Fibroblast of the aortic adventitia (primary cell): Measurements from ENCODE around the gene ZNF385A. TPM values are rescaled to one million over a fixed set of nuclear protein-coding genes. Genes with fewer than 3 reads are reported as not detected.
A peak's percentile ranks its signal among the peaks of the same experiment; 100 is the strongest.

Experiments
- DNase-seq: peaks from one replicate; pipeline ENCODE4 v3.0.0-alpha.2; 2010; ENCODE audit warnings: low read depth
- H3K4me3 ChIP-seq: 2 replicates; pipeline ENCODE4 v1.5.1; 2011; ENCODE audit warnings: low read depth, mild to moderate bottlenecking, control low read depth, low read length, moderate library complexity
- total RNA-seq: library from RNA; depleted of rRNA; stranded (reverse); fragments of >200 nt; gene quantifications from 2 replicates; pipeline ENCODE4 v1.2.3, GENCODE V29; 2012; ENCODE audit warnings: low replicate concordance
- TF ChIP-seq, protein P1 (sequence below): IDR thresholded peaks from 2 replicates; pipeline ENCODE4 v1.5.1; 2011; ENCODE audit warnings: mild to moderate bottlenecking, low read length, control low read depth, inconsistent platforms; ENCODE audit not compliant: insufficient read depth

The ZNF385A gene
- total RNA-seq, 1 donor = 0.99 TPM

- DNase-seq = no peak
- TF ChIP-seq, protein P1, sequence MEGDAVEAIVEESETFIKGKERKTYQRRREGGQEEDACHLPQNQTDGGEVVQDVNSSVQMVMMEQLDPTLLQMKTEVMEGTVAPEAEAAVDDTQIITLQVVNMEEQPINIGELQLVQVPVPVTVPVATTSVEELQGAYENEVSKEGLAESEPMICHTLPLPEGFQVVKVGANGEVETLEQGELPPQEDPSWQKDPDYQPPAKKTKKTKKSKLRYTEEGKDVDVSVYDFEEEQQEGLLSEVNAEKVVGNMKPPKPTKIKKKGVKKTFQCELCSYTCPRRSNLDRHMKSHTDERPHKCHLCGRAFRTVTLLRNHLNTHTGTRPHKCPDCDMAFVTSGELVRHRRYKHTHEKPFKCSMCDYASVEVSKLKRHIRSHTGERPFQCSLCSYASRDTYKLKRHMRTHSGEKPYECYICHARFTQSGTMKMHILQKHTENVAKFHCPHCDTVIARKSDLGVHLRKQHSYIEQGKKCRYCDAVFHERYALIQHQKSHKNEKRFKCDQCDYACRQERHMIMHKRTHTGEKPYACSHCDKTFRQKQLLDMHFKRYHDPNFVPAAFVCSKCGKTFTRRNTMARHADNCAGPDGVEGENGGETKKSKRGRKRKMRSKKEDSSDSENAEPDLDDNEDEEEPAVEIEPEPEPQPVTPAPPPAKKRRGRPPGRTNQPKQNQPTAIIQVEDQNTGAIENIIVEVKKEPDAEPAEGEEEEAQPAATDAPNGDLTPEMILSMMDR = no peak
- no peak overlapping the region for H3K4me3 ChIP-seq
Measured at GRCh38 chr12:54389134-54389508, 4.6 kb upstream of the ZNF385A start.

- TF ChIP-seq, protein P1 = no peak
- H3K4me3 ChIP-seq = no peak overlapping the region
Measured at GRCh38 chr12:54388237-54389133, 4.0 kb upstream of the ZNF385A start.

DNA sequence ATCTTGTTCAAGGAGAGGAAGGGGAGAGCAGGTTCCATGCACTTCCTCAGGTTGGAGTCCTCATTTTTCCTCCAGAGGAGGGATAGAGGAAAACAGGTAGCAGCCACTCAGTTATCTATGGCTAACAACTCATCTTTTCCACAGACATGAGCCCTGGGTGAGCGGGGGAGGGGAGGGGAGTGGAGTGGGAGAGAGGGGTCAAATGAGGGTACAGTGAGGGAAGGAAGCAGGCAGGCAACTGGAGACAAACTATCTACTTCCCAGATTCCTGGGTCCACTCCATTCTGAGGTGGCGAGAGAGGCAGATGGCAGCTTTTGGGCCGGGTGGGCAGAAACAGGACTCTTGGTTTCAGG, 2.6 kb upstream of the ZNF385A start:
- no peak overlapping the region for H3K4me3 ChIP-seq
- no peak for DNase-seq
- TF ChIP-seq, protein P1 = no peak

More at GRCh38 chr12:54388237-54389133, 4.0 kb upstream of the ZNF385A start:
- DNase-seq = no peak

- no peak for DNase-seq
- no peak overlapping the region for H3K4me3 ChIP-seq
- TF ChIP-seq, protein P1 = no peak
Measured at GRCh38 chr12:54386403-54387113, 2.0 kb upstream of the ZNF385A start.

DNA sequence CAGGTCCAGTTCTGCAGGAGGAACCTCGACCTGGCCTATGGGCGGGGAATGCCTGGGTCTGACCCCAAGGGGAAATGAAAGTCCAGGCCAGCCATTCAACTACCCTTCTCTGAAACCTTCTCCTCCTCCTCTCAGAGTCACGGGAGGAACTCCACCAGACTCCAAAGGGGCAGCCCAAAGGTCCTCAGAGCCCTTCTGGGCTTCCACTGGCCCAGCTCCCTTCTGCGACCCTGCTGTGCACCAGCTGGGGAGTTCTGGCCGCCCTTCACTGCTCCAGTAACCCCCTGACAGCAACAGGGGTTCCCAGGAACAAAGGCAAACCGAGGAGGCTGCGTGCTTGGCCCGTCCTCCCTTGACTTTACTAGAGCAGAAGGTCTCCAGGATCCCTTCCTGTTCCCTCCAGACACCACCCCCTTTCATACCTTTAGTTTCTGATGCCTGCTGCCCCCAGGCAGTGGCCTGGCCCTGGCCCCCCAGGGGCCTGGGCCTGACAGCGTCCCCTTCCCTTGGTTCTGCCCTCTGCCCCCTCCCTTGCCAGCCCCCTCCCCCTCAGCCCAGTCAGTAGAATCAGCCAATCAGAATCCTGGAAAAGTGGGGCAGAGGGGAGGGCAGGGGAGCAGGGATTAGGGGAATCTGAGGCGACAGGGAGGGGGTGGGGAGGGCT, 850 bp upstream of the ZNF385A start:
- H3K4me3 ChIP-seq = no peak overlapping the region
- TF ChIP-seq, protein P1 = no peak
- no peak for DNase-seq

GRCh38 chr12:54383041-54383609, 1.4 kb downstream of the ZNF385A start:
- DNase-seq = peak; percentile 70
- no peak overlapping the region for H3K4me3 ChIP-seq
- TF ChIP-seq, protein P1 = no peak
